HepG2 (cell line): ENCODE results near the gene PSMB8. TPM values are rescaled to one million over a fixed set of nuclear protein-coding genes. Genes with fewer than 3 reads are reported as not detected.

Experiments used
- BCL6 ChIP-seq: IDR thresholded peaks from 2 replicates; pipeline ENCODE4 v1.6.1; 2016; ENCODE audit warnings: missing genetic modification reagents, missing compliant biosample characterization
- DR1 ChIP-seq: sonication (generic); formaldehyde crosslinking; IDR thresholded peaks from 2 replicates; pipeline ENCODE4 v1.8.0; 2021; ENCODE audit warnings: mild to moderate bottlenecking, missing genetic modification reagents, inconsistent platforms
- EED ChIP-seq: sonication (generic); formaldehyde crosslinking; IDR thresholded peaks from 2 replicates; pipeline ENCODE4 v1.5.0; 2020; ENCODE audit warnings: mild to moderate bottlenecking, missing genetic modification reagents
- ELF4 ChIP-seq: sonication (generic); formaldehyde crosslinking; IDR thresholded peaks from 2 replicates; pipeline ENCODE4 v1.5.0; 2020; ENCODE audit warnings: missing genetic modification reagents, mild to moderate bottlenecking, moderate library complexity, borderline replicate concordance
- FOXA1 ChIP-seq, 2 experiments: fragments of 450-650 bp in 1 of 2; sonication (generic) in 1 of 2; formaldehyde crosslinking in 1 of 2; IDR thresholded peaks; 2 replicates each; pipeline versions ENCODE4 v1.4.0 to v1.6.1; 2016 to 2020; ENCODE audit warnings: missing genetic modification reagents in 1 of 2
- NRL ChIP-seq: sonication (generic); formaldehyde crosslinking; IDR thresholded peaks from 2 replicates; pipeline ENCODE4 v1.5.0; 2020; ENCODE audit warnings: missing genetic modification reagents, mild to moderate bottlenecking, moderate library complexity, borderline replicate concordance
- PTBP1 ChIP-seq: fragments of 200-400 bp; formaldehyde crosslinking; IDR thresholded peaks from 2 replicates; pipeline ENCODE4 v1.6.1; 2018; ENCODE audit warnings: low read length, low read depth; ENCODE audit not compliant: poor library complexity, severe bottlenecking
- ZFX ChIP-seq: sonication (generic); formaldehyde crosslinking; IDR thresholded peaks from 2 replicates; pipeline ENCODE4 v1.4.0; 2020; ENCODE audit warnings: mild to moderate bottlenecking, low read depth, missing genetic modification reagents, moderate library complexity
- ZNF205 ChIP-seq: IDR thresholded peaks from 2 replicates; pipeline ENCODE4 v1.6.1; 2018; ENCODE audit warnings: missing biosample characterization, missing genetic modification reagents
- ZNF3 ChIP-seq: IDR thresholded peaks from 2 replicates; pipeline ENCODE4 v1.7.0; 2017; ENCODE audit warnings: inconsistent platforms
- ZNF354B ChIP-seq: sonication (generic); formaldehyde crosslinking; IDR thresholded peaks from 2 replicates; pipeline ENCODE4 v1.8.0; 2022; ENCODE audit warnings: mild to moderate bottlenecking, missing genetic modification reagents
- ZNF431 ChIP-seq: sonication (generic); formaldehyde crosslinking; IDR thresholded peaks from 2 replicates; pipeline ENCODE4 v1.9.0; 2022; ENCODE audit warnings: missing genetic modification reagents, low read depth, mild to moderate bottlenecking, borderline replicate concordance
- ZNF549 ChIP-seq: sonication (generic); formaldehyde crosslinking; IDR thresholded peaks from 2 replicates; pipeline ENCODE4 v1.5.0; 2020; ENCODE audit warnings: missing genetic modification reagents
- ZNF563 ChIP-seq: sonication (generic); formaldehyde crosslinking; IDR thresholded peaks from 2 replicates; pipeline ENCODE4 v1.8.0; 2022; ENCODE audit warnings: mild to moderate bottlenecking, moderate library complexity, missing genetic modification reagents
- ZSCAN25 ChIP-seq: sonication (generic); formaldehyde crosslinking; IDR thresholded peaks from 2 replicates; pipeline ENCODE4 v1.8.0; 2022; ENCODE audit warnings: mild to moderate bottlenecking, missing genetic modification reagents
- ZSCAN29 ChIP-seq: sonication (generic); formaldehyde crosslinking; conservative IDR thresholded peaks from 2 replicates; pipeline ENCODE4 v1.4.0; 2020; ENCODE audit warnings: mild to moderate bottlenecking, missing genetic modification reagents
- polyA plus RNA-seq, 8 experiments: library from polyadenylated mRNA; depleted of rRNA in 3 of 8; stranded (reverse) in 7 of 8; unstranded in 1 of 8; fragments of >200 nt; fragmentation: Illumina TruSeq in 4 of 8; extraction: Trizol in 4 of 8; gene quantifications; 2 replicates each; pipeline versions ENCODE4 v1.2.1 to v1.2.3, GENCODE V29; 2011 to 2016; ENCODE audit warnings: low read depth in 4 of 8, missing spikeins in 1 of 8, mixed read lengths in 1 of 8; ENCODE audit not compliant: insufficient read depth in 1 of 8
- total RNA-seq, 5 experiments: library from RNA; depleted of rRNA; stranded (reverse); fragments of >200 nt; fragmentation: Illumina TruSeq; extraction: Trizol; gene quantifications; 2 replicates each; pipeline ENCODE4 v1.2.3, GENCODE V29; 2016; ENCODE audit warnings: low read depth in 1 of 5
- TF ChIP-seq, protein P1 (sequence below): IDR thresholded peaks from 2 replicates; pipeline ENCODE4 v1.6.1; 2018; ENCODE audit warnings: missing genetic modification reagents, mild to moderate bottlenecking, missing compliant biosample characterization
- TF ChIP-seq, protein P2 (sequence below): sonication (generic); formaldehyde crosslinking; IDR thresholded peaks from 2 replicates; pipeline ENCODE4 v1.4.0; 2020; ENCODE audit warnings: missing genetic modification reagents, borderline replicate concordance
- TF ChIP-seq, protein P3 (sequence below): sonication (generic); formaldehyde crosslinking; IDR thresholded peaks from 2 replicates; pipeline ENCODE4 v1.5.0; 2020; ENCODE audit warnings: mild to moderate bottlenecking, missing genetic modification reagents
- TF ChIP-seq, protein P4 (sequence below): sonication (generic); formaldehyde crosslinking; IDR thresholded peaks from 2 replicates; pipeline ENCODE4 v1.5.1; 2020; ENCODE audit warnings: missing genetic modification reagents, mild to moderate bottlenecking, borderline replicate concordance

The PSMB8 gene
- total and polyA plus RNA-seq, 2 of the 13 experiments (the other 11 are each of a cell fraction or from before 2014, with no cell fraction given) = 30.7 to 64.7 TPM

DNA sequence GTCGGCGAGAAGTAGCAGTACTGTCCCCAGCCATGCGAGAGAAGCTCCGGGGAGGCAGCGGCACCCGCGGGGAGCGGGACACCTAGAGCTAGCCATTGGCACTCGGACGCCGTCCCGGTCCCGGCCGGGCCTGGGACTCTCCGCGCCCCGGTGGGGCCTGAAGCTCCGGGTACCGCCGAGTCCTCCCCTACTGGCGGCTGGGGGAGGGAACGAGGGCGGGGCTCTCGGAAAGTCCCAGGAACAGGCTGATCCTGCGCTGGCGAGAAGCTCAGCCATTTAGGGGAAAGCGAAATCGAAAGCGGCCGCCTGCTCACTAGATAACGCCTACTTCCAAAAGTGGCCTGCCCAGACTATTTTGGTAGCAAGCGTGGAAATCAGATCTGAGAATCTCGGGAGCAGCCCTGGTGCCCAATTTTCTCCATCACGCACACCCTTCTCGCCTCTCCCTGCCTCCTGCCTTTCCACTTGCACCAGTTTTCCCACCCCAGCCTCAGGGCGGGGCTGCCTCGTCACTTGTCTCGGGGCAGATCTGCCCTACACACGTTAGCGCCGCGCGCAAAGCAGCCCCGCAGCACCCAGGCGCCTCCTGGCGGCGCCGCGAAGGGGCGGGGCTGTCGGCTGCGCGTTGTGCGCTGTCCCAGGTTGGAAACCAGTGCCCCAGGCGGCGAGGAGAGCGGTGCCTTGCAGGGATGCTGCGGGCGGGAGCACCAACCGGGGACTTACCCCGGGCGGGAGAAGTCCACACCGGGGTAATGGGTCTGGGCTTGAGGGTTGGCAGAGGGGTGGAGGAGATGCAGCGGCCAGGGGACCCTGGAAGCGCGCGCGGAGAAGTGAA is 9.9 kb upstream of the PSMB8 start, which contains the start of the genes PSMB9 and TAP1 (continued):
- no peak for TF ChIP-seq PTBP1
- TF ChIP-seq, protein P1, sequence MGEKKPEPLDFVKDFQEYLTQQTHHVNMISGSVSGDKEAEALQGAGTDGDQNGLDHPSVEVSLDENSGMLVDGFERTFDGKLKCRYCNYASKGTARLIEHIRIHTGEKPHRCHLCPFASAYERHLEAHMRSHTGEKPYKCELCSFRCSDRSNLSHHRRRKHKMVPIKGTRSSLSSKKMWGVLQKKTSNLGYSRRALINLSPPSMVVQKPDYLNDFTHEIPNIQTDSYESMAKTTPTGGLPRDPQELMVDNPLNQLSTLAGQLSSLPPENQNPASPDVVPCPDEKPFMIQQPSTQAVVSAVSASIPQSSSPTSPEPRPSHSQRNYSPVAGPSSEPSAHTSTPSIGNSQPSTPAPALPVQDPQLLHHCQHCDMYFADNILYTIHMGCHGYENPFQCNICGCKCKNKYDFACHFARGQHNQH = peak; percentile 62; the same call in 1 of the 2 replicates
- TF ChIP-seq ZNF549 (CRISPR knock-in tag) = 0 out of 2 replicates have a peak, but pooled peaks have one; percentile 47
- TF ChIP-seq, protein P2, sequence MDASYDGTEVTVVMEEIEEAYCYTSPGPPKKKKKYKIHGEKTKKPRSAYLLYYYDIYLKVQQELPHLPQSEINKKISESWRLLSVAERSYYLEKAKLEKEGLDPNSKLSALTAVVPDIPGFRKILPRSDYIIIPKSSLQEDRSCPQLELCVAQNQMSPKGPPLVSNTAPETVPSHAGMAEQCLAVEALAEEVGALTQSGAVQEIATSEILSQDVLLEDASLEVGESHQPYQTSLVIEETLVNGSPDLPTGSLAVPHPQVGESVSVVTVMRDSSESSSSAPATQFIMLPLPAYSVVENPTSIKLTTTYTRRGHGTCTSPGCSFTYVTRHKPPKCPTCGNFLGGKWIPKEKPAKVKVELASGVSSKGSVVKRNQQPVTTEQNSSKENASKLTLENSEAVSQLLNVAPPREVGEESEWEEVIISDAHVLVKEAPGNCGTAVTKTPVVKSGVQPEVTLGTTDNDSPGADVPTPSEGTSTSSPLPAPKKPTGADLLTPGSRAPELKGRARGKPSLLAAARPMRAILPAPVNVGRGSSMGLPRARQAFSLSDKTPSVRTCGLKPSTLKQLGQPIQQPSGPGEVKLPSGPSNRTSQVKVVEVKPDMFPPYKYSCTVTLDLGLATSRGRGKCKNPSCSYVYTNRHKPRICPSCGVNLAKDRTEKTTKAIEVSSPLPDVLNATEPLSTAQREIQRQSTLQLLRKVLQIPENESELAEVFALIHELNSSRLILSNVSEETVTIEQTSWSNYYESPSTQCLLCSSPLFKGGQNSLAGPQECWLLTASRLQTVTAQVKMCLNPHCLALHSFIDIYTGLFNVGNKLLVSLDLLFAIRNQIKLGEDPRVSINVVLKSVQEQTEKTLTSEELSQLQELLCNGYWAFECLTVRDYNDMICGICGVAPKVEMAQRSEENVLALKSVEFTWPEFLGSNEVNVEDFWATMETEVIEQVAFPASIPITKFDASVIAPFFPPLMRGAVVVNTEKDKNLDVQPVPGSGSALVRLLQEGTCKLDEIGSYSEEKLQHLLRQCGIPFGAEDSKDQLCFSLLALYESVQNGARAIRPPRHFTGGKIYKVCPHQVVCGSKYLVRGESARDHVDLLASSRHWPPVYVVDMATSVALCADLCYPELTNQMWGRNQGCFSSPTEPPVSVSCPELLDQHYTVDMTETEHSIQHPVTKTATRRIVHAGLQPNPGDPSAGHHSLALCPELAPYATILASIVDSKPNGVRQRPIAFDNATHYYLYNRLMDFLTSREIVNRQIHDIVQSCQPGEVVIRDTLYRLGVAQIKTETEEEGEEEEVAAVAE (CRISPR knock-in tag) = no peak
- TF ChIP-seq, protein P3, sequence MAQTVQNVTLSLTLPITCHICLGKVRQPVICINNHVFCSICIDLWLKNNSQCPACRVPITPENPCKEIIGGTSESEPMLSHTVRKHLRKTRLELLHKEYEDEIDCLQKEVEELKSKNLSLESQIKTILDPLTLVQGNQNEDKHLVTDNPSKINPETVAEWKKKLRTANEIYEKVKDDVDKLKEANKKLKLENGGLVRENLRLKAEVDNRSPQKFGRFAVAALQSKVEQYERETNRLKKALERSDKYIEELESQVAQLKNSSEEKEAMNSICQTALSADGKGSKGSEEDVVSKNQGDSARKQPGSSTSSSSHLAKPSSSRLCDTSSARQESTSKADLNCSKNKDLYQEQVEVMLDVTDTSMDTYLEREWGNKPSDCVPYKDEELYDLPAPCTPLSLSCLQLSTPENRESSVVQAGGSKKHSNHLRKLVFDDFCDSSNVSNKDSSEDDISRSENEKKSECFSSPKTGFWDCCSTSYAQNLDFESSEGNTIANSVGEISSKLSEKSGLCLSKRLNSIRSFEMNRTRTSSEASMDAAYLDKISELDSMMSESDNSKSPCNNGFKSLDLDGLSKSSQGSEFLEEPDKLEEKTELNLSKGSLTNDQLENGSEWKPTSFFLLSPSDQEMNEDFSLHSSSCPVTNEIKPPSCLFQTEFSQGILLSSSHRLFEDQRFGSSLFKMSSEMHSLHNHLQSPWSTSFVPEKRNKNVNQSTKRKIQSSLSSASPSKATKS = peak; percentile 90; the same call in 1 of the 2 replicates
- TF ChIP-seq ZNF3 (CRISPR knock-in tag) = no peak
- 0 out of 2 replicates have a peak, but pooled peaks have one; percentile 57 for TF ChIP-seq ZSCAN29 (CRISPR knock-in tag)
- TF ChIP-seq ELF4 (CRISPR knock-in tag) = peak; percentile 67; the same call in 1 of the 2 replicates
- TF ChIP-seq DR1 (CRISPR knock-in tag) = peak; percentile 42
- TF ChIP-seq ZNF205 (CRISPR knock-in tag) = peak; percentile 52; the same call in 1 of the 2 replicates
- no peak for TF ChIP-seq ZNF354B (CRISPR knock-in tag)
- TF ChIP-seq, protein P4, sequence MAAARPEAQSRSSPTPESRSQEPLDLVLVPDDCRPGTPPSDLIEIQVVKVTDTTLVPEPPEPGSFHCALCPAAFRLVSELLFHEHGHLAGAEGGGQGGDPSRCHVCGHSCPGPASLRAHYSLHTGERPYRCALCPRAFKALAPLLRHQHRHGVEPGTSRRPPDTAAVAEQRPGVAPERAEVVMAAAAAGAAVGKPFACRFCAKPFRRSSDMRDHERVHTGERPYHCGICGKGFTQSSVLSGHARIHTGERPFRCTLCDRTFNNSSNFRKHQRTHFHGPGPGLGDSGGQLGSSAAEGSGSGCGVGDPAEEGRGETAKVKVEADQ (CRISPR knock-in tag) = peak; percentile 53; the same call in 1 of the 2 replicates
- TF ChIP-seq BCL6 (CRISPR knock-in tag) = peak; percentile 56; the same call in 1 of the 2 replicates
- TF ChIP-seq ZNF431 = no peak
- no peak; the same call in 1 of the 2 replicates for TF ChIP-seq EED (CRISPR knock-in tag)
- no peak for TF ChIP-seq FOXA1 (IDR thresholded peaks at IDR 0.05)
- TF ChIP-seq FOXA1 (CRISPR knock-in tag; IDR thresholded peaks at IDR 0.05) = 0 out of 2 replicates have a peak, but pooled peaks have one; percentile 7
- peak; percentile 95 for TF ChIP-seq ZSCAN25
- peak; percentile 90 for TF ChIP-seq ZFX
- peak; percentile 85 for TF ChIP-seq ZNF563 (CRISPR knock-in tag)
- TF ChIP-seq NRL (CRISPR knock-in tag) = peak; percentile 76
